ENCODE measurements around the gene CDKN2B-AS1.

Gene CDKN2B-AS1

GRCh38 chr9:22117511-22118384, 123.2 kb downstream of the CDKN2B-AS1 start:
- DNase-seq (ENCODE audit: low read depth) = peak; percentile 76

- no peak for DNase-seq (ENCODE audit: low read depth)
These were observed 124.4 kb downstream of the CDKN2B-AS1 start for GRCh38 chr9:22118810-22119521.

GRCh38 chr9:22119522-22120158, 125.0 kb downstream of the CDKN2B-AS1 start:
- DNase-seq (ENCODE audit: low read depth) = no peak

DNA sequence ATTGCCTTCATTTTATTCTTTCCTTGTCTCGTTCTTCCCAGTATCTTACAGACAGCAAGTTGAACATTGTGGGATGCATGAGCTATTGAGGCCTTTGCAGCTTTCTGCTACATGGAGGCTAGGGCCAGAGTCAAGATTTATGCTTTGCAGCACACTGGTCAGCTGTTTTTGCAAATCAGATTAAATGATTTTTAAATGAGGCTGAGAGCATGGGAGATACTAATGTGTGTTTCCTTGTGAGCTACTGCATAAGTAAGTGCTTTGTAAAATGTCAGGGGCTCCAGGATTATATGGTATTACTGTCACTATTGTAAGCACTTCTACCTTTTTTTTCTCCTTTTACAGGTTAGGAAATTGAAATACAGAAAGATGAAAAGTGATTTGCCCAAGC, 125.6 kb downstream of the CDKN2B-AS1 start:
- DNase-seq (ENCODE audit: low read depth) = no peak

- no peak for DNase-seq (ENCODE audit: low read depth)
These were observed 126.0 kb downstream of the CDKN2B-AS1 start for GRCh38 chr9:22120595-22120994.

DNA sequence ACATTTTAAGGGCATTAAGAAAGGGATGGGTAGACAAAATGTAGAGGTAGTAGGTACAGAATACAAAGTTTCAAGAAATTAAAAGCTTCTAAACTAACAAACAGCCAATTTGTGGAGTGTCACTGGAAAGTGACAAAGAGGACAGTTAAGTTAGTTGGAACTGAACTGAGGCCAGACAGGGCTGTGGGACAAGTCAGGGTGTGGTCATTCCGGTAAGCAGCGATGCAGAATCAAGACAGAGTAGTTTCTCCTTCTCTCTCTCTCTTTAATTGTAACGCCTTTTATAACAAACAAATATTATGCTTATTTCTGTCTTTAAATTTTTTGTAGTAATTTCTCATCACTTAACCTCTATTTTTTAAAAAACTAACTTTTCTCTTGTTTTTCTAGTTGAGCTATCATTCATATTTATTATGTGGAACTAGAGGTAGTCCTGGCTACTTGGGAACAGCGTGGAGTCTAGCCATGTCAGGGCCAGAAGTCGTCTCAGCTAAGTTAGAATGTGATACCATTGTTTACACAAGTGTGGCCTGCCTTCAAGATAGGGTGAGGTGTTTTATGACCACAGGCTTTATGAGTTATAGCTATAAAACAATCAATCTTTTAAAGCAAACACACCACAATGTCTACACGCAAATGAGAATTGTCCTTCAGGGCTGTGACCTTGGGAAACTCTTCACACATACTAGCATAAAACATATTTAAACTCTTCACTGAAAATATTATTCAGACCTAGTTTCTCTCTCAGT, 129.8 kb downstream of the CDKN2B-AS1 start:
- DNase-seq (ENCODE audit: low read depth) = no peak

- no peak for DNase-seq (ENCODE audit: low read depth)
These were observed 134.5 kb downstream of the CDKN2B-AS1 start for GRCh38 chr9:22129133-22129532.

GRCh38 chr9:22129633-22130032, 135.0 kb downstream of the CDKN2B-AS1 start:
- DNase-seq (ENCODE audit: low read depth) = no peak

DNA sequence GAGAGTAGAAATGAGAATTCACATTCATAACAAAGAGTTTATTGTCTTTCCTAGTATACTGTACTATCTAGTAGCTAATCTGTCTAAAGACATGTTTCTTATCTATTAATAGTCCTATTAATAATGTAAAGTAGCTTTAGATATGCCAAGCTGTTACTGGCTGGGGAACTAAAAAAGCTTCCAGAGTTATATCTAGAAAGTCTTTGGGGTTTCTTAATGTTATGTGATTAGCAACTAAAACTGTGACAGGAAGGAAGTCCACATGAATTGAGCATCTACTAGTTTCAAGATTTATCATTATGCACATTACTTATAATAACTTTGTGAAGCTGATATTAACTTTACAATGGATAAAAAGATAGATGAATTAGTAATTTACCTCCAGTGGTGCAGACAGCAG, 137.2 kb downstream of the CDKN2B-AS1 start:
- DNase-seq (ENCODE audit: low read depth) = no peak

GRCh38 chr9:22134390-22134789, 139.8 kb downstream of the CDKN2B-AS1 start:
- DNase-seq (ENCODE audit: low read depth) = no peak

DNA sequence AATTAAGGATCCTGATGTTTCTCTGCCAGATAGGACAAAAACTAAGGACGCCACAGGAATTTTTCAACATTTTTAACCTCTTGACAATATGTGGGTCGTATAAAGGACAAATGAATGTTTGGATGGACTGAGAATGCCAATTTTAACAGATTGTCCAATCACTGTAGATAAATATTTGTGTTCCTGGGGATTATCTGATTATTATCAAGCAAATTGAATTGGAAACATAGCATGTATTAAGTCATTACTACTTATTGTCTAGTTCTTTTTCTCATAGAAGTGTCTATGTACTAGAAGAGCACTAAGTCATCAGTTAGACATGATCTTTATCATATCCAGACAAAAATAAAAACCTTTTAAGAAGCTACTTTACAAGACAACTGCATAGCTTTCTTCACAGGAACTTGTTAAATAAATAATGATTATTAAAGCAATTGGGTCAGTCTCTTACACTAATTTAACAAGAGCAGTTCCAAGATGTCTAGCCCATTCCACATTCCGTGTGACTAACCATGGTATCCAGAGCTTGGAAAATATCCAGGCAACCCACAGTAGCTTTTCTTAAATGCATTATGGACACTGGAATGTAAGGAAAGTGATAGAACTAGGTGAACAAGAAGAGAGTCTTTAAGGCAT, 142.0 kb downstream of the CDKN2B-AS1 start:
- DNase-seq (ENCODE audit: low read depth) = peak; percentile 89

DNA sequence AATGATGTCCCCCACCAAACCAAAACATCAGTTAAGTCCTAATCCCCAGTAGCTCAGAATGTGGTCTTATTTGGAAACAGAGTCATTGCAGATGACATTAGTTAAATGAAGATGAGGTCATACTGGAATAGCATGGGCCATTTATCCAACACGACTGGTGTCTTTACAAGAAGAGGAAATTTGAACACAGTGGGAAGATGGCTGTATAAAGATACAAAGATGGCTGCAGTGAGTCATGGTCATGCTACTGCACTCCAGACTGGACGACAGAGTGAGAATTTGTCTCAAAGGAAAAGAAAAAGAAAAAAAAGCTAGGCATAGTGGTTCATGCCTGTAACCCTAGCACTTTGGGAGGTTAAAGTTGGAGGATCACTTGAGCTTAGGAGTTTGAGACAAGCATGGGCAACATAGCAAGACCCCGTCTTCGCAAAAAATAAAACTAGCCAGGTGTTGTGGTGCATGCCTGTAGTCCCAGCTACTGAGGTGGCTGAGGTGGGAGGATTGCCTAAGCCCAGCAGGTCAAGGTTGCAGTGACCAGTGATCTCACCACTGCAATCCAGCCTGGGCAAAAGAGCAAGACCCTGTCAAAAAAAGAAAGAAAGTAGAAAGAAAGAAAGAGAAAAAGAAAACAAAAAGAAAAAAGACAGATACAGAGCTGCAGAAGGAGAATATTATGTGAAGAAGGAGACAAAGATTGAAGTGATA, 144.5 kb downstream of the CDKN2B-AS1 start:
- no peak for DNase-seq (ENCODE audit: low read depth)

GRCh38 chr9:22141908-22142307, 147.3 kb downstream of the CDKN2B-AS1 start:
- peak; percentile 47 for DNase-seq (ENCODE audit: low read depth)

DNA sequence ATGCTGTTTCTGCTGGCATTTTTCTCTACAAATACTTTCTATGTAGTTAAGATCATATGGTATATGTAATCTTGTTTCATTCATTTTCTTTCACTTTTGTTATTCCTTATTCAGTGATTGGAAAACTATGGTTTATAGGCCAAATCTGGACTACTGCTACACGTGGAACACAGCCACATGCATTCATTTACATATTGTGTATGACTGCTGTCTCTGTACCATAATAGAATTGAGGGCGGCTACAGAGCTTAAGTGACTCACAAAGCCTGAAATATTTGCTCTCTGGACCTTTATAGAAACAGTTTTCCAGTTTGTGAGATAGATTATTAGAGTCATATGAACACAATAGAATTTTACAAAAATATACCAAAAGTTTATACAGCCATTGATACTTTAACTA, 148.1 kb downstream of the CDKN2B-AS1 start:
- DNase-seq (ENCODE audit: low read depth) = peak; percentile 63

DNA sequence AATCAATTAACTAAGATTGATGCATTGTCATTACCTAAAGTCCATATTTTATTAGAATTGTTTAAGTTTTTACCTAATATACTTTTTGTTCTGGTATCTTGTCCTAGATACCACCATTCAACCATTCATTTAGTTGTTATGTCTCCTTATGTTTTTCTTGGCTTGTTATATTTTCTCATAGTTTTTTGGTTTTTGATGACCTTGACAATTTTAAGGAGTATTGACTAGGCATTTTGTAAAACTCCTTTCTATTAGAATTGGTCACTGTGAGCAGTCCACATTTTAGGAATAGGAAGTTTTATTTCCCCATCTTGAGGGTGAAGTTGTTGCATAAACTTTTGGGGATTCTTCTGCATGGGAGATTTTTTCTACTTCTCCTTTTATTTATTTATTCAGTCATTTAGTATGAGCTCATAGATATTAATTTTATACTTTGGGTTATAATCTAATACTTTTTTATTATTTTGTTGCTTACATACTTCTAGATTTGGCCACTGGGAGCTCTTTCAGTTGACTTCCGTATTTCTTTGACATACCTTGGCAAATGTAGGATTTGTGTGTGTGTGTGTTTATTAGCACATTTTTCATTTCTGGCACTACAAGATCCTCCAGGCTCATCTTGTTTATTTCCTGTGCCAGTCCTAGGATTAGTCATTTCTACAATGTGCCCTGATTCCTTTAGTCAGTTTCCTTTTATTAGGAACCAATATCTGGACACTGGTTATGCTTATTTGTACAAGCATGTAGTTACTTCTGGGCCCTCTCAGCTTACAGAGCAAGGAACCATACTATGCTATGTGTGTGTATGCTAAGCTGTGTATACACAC, 149.4 kb downstream of the CDKN2B-AS1 start:
- no peak for DNase-seq (ENCODE audit: low read depth)

GRCh38 chr9:22146604-22147003, 152.0 kb downstream of the CDKN2B-AS1 start:
- DNase-seq (ENCODE audit: low read depth) = no peak

DNA sequence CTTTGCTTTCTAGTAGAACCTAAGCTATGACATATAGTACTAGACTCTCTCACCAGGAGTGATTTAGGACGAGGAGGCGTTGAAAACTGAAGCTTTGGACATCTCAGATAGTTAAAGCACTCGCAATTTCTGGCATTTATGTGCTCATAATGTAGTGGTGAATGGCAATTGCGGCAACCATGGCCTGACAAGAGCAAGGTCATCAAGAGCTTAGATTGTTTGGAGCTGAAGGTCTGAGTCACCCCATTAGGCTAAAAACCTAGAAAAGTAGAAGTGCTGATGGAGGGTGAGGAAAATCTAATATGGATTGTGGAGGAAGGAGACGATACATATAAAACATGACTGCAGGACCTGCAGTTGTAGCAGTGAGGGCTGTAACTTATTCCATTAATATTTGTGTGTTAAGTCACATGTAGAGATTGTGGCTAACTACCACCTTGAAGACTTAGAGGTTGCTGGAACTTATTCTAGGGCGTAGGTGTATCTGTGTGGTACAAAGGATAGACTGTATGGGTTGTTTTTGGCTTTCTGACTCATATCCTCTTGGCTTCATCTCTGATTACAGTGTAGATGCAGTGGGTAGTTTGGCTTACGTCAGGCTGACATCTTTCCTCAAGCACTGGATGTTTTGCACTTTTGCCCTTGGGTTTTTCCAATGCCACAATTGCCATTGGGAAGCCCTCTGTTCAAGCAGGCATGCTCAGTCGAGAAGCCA, 153.4 kb downstream of the CDKN2B-AS1 start:
- peak; percentile 99 for DNase-seq (ENCODE audit: low read depth)

- DNase-seq (ENCODE audit: low read depth) = no peak
These were observed 153.9 kb downstream of the CDKN2B-AS1 start for GRCh38 chr9:22148528-22148875.

GRCh38 chr9:22148876-22149637, 154.5 kb downstream of the CDKN2B-AS1 start:
- DNase-seq (ENCODE audit: low read depth) = no peak

Measured in non-pigmented ciliary epithelial cell (primary cell).